PC-9 (cell line): ENCODE measurements around the gene EMC10.

Source experiments
- CTCF ChIP-seq: fragments of 200-600 bp; sonication (generic); conservative IDR thresholded peaks from 2 replicates; pipeline ENCODE4 v1.6.1; 2017; ENCODE audit warnings: mixed run types, antibody characterized with exemption, mild to moderate bottlenecking, moderate library complexity
- EZH2 ChIP-seq: fragments of 200-600 bp; sonication (generic); IDR thresholded peaks from 2 replicates; pipeline ENCODE4 v1.8.0; 2017; ENCODE audit warnings: antibody characterized with exemption, low read depth

GRCh38 chr19:50461066-50461875 is 15.0 kb upstream of the EMC10 start:
- TF ChIP-seq CTCF (peak; percentile 90), EZH2 (no peak)
